GM18517 (cell line): ENCODE results near the gene CAPZA3.
"Not testable (repeated sequence)": the region's sequence is repeated elsewhere in the genome, so short reads cannot be mapped to it uniquely, and the experiment has no call there.

Source experiments
- ATAC-seq: cut with Tn5 transposase; IDR thresholded peaks from one replicate; pipeline ENCODE4 v1.9.1; 2021; ENCODE audit warnings: mild to moderate bottlenecking, moderate library complexity; ENCODE audit not compliant: unreplicated experiment

Gene CAPZA3

DNA sequence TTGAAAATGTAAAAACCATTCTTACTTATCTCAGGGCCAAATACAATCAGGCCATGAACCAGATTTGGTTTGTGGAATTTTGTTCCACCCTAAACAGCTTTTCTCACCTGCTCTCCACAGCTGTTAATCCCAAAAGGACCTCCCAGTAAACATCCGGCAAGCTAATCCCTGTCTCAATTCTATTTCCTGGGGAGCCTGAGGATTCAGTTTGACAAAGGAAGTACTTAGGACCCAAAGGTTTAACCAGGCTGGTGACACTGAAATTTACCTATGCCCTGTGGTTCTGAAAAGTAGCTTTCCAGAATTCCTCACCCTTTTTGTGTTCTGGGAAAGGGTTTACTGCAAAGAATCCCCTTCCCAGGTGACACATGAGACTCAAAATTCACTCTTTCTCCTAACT is 15.0 kb downstream of the CAPZA3 start:
- ATAC-seq: no peak

DNA sequence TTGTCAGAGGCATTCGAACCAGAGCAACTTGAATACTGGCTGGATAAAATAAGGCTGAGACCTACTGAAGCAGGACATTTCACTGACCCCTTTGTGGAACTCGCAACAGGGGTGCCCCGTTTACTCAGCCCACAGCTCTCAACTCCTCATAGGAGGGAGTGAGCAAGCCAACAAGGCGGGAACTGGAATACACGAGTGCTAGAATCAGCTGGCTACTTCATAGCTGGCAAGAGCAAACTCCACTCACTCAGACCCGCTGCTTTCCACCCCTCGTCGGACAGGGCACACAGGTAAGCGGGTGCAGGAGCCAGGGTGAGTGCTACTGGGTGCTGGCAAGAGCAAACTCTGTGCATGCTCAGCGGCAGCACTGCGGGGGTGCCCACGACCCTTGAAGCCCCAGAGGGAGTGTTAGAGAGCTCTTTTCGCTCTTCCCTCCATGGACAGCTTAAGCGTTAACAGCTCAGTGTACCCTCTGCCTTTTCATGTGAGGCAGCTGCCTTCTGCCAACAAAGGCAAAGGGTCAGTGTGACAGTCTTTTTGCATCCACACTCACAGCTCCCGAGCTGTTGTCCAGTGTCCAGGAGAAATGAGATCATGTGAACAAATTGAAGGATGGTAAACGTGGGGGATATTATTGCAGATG is 15.7 kb downstream of the CAPZA3 start:
- ATAC-seq: no peak

DNA sequence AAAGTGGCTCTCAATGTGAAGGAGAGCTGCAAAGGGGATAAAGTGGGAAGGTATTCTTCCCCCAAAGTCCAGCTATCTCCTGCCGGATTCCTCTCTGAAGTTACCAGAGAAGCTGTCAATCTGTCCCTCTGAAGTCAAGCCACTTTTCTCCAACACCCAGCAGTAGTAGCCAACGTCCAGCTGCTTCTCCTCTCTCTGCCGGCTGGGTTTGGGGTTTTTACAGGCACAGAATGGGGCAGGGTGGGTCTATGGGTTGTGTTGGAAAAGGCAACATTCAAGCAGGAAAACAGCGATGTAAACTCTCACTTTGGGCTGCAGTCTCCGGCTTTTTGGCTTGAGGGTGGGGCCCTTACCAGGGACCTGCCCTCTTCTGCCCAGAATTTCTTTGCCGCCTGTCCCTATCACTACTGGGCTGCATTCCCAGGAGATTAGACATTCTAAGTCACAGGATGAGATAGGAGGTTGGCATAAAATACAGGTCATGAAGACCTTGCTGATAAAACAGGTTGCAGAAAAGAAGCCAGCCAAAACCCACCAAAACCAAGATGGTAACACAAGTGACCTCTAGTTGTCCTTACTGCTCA is 16.3 kb downstream of the CAPZA3 start:
- ATAC-seq: no peak

DNA sequence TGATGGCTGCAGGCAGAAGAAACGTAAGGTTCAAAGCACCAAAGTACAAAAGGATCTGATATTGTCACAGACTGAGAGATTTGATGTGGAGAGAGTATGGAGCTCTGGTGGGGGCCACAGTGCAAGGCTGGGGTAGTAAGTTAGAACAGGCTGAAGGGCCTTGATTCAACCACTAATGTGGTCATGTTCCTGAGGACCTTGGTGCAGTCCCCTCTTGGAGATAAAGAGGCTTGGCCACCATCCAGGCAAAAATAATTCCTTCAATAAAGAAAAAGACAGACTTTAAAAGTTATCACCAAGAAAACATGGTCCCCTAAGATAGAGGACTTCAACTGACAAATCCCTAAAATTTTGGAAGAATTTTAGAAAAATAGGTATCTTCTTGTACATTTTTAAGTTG is 17.4 kb downstream of the CAPZA3 start:
- no peak for ATAC-seq

DNA sequence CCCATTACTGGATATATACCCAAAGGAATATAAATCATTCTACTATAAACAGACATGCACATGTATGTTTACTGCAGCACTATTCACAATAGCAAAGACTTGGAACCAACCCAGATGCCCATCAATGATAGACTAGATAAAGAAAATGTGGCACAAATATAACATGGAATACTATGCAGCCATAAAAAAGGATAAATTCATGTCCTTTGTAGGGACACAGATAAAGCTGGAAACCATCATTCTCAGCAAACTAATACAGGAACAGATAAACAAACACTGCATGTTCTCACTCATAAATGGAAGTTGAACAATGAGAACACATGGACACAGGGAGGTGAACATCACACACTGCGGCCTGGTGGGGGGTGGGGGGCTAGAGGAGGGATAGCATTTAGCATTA is 28.6 kb downstream of the CAPZA3 start:
- ATAC-seq: not testable (repeated sequence)

DNA sequence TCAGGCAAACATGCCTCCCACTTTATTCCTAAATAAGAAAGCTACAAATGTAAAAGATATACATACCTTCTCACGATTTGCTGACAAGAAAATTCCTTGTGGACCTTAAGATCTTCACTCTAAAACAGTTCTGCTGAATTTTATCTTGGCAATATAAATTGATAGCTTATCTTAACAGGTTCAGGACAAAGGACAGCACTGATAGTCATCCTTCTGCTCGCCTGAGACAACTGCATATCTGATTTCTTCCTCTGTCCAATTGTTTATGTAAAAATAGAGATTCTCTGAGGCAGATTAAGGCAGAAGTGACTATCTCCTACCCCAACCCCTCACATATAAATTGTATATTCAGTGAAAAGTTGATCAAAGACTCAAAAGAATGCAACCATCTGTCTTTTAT is 44.9 kb downstream of the CAPZA3 start:
- ATAC-seq: no peak

DNA sequence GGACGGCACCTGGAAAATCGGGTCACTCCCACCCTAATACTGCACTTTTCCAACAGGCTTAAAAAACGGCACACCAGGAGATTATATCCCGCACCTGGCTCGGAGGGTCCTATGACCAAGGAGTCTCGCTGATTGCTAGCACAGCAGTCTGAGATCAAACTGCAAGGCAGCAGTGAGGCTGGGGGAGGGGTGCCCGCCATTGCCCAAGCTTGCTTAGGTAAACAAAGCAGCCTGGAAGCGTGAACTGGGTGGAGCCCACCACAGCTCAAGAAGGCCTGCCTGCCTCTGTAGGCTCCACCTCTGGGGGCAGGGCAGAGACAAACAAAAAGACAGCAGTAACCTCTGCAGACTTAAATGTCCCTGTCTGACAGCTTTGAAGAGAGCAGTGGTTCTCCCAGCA is 47.5 kb downstream of the CAPZA3 start:
- ATAC-seq: not testable (repeated sequence)
